IMR-90 (cell line): ENCODE data around the gene SLC33A1. TPM values are rescaled to one million over a fixed set of nuclear protein-coding genes. Genes with fewer than 3 reads are reported as not detected.
"Not testable (repeated sequence)": the region's sequence is repeated elsewhere in the genome, so short reads cannot be mapped to it uniquely, and the experiment has no call there.

Experiments
- ATAC-seq: fragments of 200-7000 bp; cut with Tn5 transposase; 2 replicates; pipeline ENCODE4 v1.9.1; 2020; ENCODE audit warnings: low read depth, mild to moderate bottlenecking, moderate library complexity
- BruUV-seq: library from RNA; stranded (reverse); fragments of 400-500 nt; replicated peaks from 2 replicates; lab custom pipeline; 2021; lab: Mats Ljungman, UMichigan
- CTCF ChIA-PET: fragments of 300-600 bp; formaldehyde crosslinking; extraction: SDS; loops from one replicate; lab custom pipeline; 2021; ENCODE audit warnings: antibody characterized with exemption; lab: Yijun Ruan, JAX
- POLR2A ChIA-PET: fragments of 300-600 bp; sonication (Branson Sonifier 250); formaldehyde crosslinking; loops from one replicate; lab custom pipeline; 2022; ENCODE audit warnings: antibody characterized with exemption; ENCODE audit not compliant: unreplicated experiment; lab: Charles Lee
- DNase-seq: peaks from one replicate; pipeline ENCODE4 v3.0.0; 2013
- H2AFZ ChIP-seq: replicated peaks from 2 replicates; pipeline ENCODE3; 2013; ENCODE audit warnings: low read length, mild to moderate bottlenecking; ENCODE audit not compliant: poor library complexity
- H2AK5ac ChIP-seq: 2 replicates; pipeline ENCODE4 v1.6.1; 2013; ENCODE audit warnings: low read depth, low read length, inconsistent platforms
- H2AK9ac ChIP-seq: replicated peaks from 2 replicates; pipeline ENCODE3; 2013; ENCODE audit warnings: mild to moderate bottlenecking, low read depth, low read length, moderate library complexity; ENCODE audit not compliant: poor library complexity
- H2BK120ac ChIP-seq: 2 replicates; pipeline ENCODE4 v1.6.1; 2013; ENCODE audit warnings: low read depth, low read length, inconsistent platforms
- H2BK15ac ChIP-seq: 3 replicates; pipeline ENCODE4 v1.6.1; 2013; ENCODE audit warnings: low read depth, low read length, inconsistent platforms
- H2BK20ac ChIP-seq: 2 replicates; pipeline ENCODE4 v1.6.1; 2013; ENCODE audit warnings: low read depth, mild to moderate bottlenecking, inconsistent platforms, low read length, moderate library complexity
- H2BK5ac ChIP-seq: 2 replicates; pipeline ENCODE4 v1.6.1; 2013; ENCODE audit warnings: mild to moderate bottlenecking, low read depth, low read length, inconsistent platforms; ENCODE audit not compliant: poor library complexity, severe bottlenecking
- H3K14ac ChIP-seq: replicated peaks from 2 replicates; pipeline ENCODE4 v1.6.1; 2013; ENCODE audit warnings: low read depth, low read length, inconsistent platforms
- H3K18ac ChIP-seq: 2 replicates; pipeline ENCODE4 v1.6.1; 2013; ENCODE audit warnings: low read depth, low read length, control low read depth
- H3K23ac ChIP-seq: 2 replicates; pipeline ENCODE4 v1.6.1; 2013; ENCODE audit warnings: low read depth, low read length, inconsistent platforms
- H3K27ac ChIP-seq: 2 replicates; pipeline ENCODE4 v1.5.1; 2013; ENCODE audit warnings: mild to moderate bottlenecking, control low read depth, low read length; ENCODE audit not compliant: insufficient read depth
- H3K27me3 ChIP-seq: 2 replicates; pipeline ENCODE4 v1.6.1; 2013; ENCODE audit warnings: low read length; ENCODE audit not compliant: control insufficient read depth, insufficient read depth
- H3K36me3 ChIP-seq: 2 replicates; pipeline ENCODE4 v1.6.1; 2013; ENCODE audit warnings: low read length, mixed read lengths; ENCODE audit not compliant: control insufficient read depth, insufficient read depth
- H3K4ac ChIP-seq: 2 replicates; pipeline ENCODE4 v1.6.1; 2013; ENCODE audit warnings: low read depth, low read length, inconsistent platforms
- H3K4me1 ChIP-seq: 2 replicates; pipeline ENCODE4 v1.6.1; 2013; ENCODE audit warnings: low read length, mixed read lengths; ENCODE audit not compliant: control insufficient read depth, insufficient read depth
- H3K4me2 ChIP-seq: 2 replicates; pipeline ENCODE4 v1.6.1; 2013; ENCODE audit warnings: low read depth, mild to moderate bottlenecking, control low read depth, low read length, moderate library complexity
- H3K4me3 ChIP-seq: 2 replicates; pipeline ENCODE4 v1.5.1; 2013; ENCODE audit warnings: low read depth, mild to moderate bottlenecking, control low read depth, low read length, moderate library complexity; ENCODE audit not compliant: insufficient read depth
- H3K56ac ChIP-seq: 2 replicates; pipeline ENCODE4 v1.6.1; 2013; ENCODE audit warnings: low read length, inconsistent platforms; ENCODE audit not compliant: insufficient read depth; ENCODE audit errors: extremely low read depth
- H3K79me1 ChIP-seq, 2 experiments: 2 replicates each; pipeline ENCODE4 v1.6.1; 2013; ENCODE audit warnings: low read length in 2 of 2, inconsistent platforms in 1 of 2, low read depth in 1 of 2
- H3K9ac ChIP-seq: 2 replicates; pipeline ENCODE4 v1.6.1; 2013; ENCODE audit warnings: low read depth, low read length, control low read depth
- H3K9me1 ChIP-seq: 2 replicates; pipeline ENCODE4 v1.6.1; 2013; ENCODE audit warnings: low read length, inconsistent platforms; ENCODE audit not compliant: insufficient read depth
- H3K9me3 ChIP-seq: 2 replicates; pipeline ENCODE4 v1.6.1; 2013; ENCODE audit warnings: low read length; ENCODE audit not compliant: control insufficient read depth, insufficient read depth
- H4K20me1 ChIP-seq: 2 replicates; pipeline ENCODE4 v1.6.1; 2013; ENCODE audit warnings: low read length, inconsistent platforms; ENCODE audit not compliant: insufficient read depth
- H4K5ac ChIP-seq: 2 replicates; pipeline ENCODE4 v1.6.1; 2013; ENCODE audit warnings: mild to moderate bottlenecking, low read depth, low read length, control low read depth
- H4K8ac ChIP-seq, 2 experiments: 2 replicates each; pipeline ENCODE4 v1.6.1; 2013; ENCODE audit warnings: low read depth in 2 of 2, low read length in 2 of 2, control low read depth in 1 of 2, inconsistent platforms in 1 of 2
- H4K91ac ChIP-seq: 2 replicates; pipeline ENCODE4 v1.6.1; 2013; ENCODE audit warnings: low read depth, low read length, inconsistent platforms; ENCODE audit not compliant: insufficient read depth
- BHLHE40 ChIP-seq: fragments of 150-350 bp; IDR thresholded peaks from 2 replicates; pipeline ENCODE4 v1.6.1; 2016; ENCODE audit warnings: mild to moderate bottlenecking, low read depth, low read length
- CEBPB ChIP-seq: IDR thresholded peaks from 2 replicates; pipeline ENCODE4 v1.6.1; 2012; ENCODE audit warnings: low read depth, low read length, improper control_type of control experiment
- FOS ChIP-seq: fragments of 150-350 bp; IDR thresholded peaks from 2 replicates; pipeline ENCODE4 v1.6.1; 2016; ENCODE audit warnings: low read depth, low read length
- MAFK ChIP-seq: IDR thresholded peaks from 2 replicates; pipeline ENCODE4 v1.6.1; 2012; ENCODE audit warnings: low read depth, low read length, improper control_type of control experiment
- MAZ ChIP-seq: IDR thresholded peaks from 2 replicates; pipeline ENCODE4 v1.6.1; 2012; ENCODE audit warnings: low read depth, mild to moderate bottlenecking, low read length, improper control_type of control experiment, moderate library complexity, borderline replicate concordance
- MXI1 ChIP-seq: IDR thresholded peaks from 2 replicates; pipeline ENCODE4 v1.6.1; 2012; ENCODE audit warnings: low read depth, mild to moderate bottlenecking, low read length, moderate library complexity, borderline replicate concordance
- POLR2A ChIP-seq: IDR thresholded peaks from 2 replicates; pipeline ENCODE4 v1.6.1; 2012; ENCODE audit warnings: mild to moderate bottlenecking, low read depth, low read length
- RFX5 ChIP-seq: IDR thresholded peaks from 2 replicates; pipeline ENCODE4 v1.8.0; 2012; ENCODE audit warnings: low read depth, mild to moderate bottlenecking, low read length, moderate library complexity
- SMC3 ChIP-seq: fragments of 150-350 bp; IDR thresholded peaks from 2 replicates; pipeline ENCODE4 v1.6.1; 2016; ENCODE audit warnings: low read depth, mild to moderate bottlenecking, antibody characterized with exemption, low read length, moderate library complexity
- WGBS, 2 experiments: methylation state at CpG; one replicate each; pipeline versions ENCODE4 v1.1.5 to v1.1.7; 2013; ENCODE audit warnings: missing lambda C conversion rate in 2 of 2; ENCODE audit not compliant: insufficient read length in 1 of 2; ENCODE audit errors: extremely low coverage in 2 of 2; 5-methylcytosine and 5-hydroxymethylcytosine counted together
- dilution Hi-C: fragments of 300-500 bp; cut with HindIII; formaldehyde crosslinking; loops from one replicate; pipeline ENCODE4 v1.14.3; 2018; ENCODE audit warnings: low sequenced_read_pairs; ENCODE audit not compliant: unreplicated experiment
- in situ Hi-C: fragments of 300-500 bp; cut with MboI; formaldehyde crosslinking; loops from 3 replicates; pipeline ENCODE4 v1.14.3; 2019; ENCODE audit warnings: low sequenced_read_pairs, inconsistent platforms, mixed read lengths
- intact Hi-C: fragments of 100-400 bp; cut with micrococcal nuclease; formaldehyde crosslinking; loops from 2 replicates; pipeline ENCODE4 v1.10.0; 2022
- polyA plus RNA-seq, 3 experiments: library from polyadenylated mRNA; depleted of rRNA; stranded (reverse); fragments of >200 nt; gene quantifications; 2 replicates each; pipeline ENCODE4 v1.2.3, GENCODE V29; 2012; ENCODE audit warnings: low replicate concordance in 1 of 3
- total RNA-seq: library from RNA; depleted of rRNA; stranded (reverse); fragments of >200 nt; gene quantifications from 2 replicates; pipeline ENCODE4 v1.2.3, GENCODE V29; 2012

The SLC33A1 gene
- total and polyA plus RNA-seq, 2 of the 4 experiments (the other 2 are of a cell fraction): 12.9 to 32.4 TPM

- Histone ChIP-seq H3K9ac (no peak overlapping the region), H3K27ac (no peak overlapping the region), H2AK9ac (no peak overlapping the region), H3K4ac (no peak overlapping the region), H3K4me1 (no peaks in the 10 kb centered on the region), H3K36me3 (peaks cover 3% of the 10 kb centered on the region; the same call in 1 of the 2 replicates), H2BK120ac (no peak overlapping the region), H3K56ac (no peak overlapping the region), H2BK15ac (no peak overlapping the region), H3K79me1 (peaks cover 4 to 8% of the 10 kb centered on the region in 2 experiments; a peak in 2 of 4 replicates), H3K14ac (no peak overlapping the region), H3K23ac (no peak overlapping the region), H3K4me2 (no peak overlapping the region), H4K91ac (no peak overlapping the region), H3K4me3 (no peak overlapping the region), H3K9me1 (no peaks in the 10 kb centered on the region), H2AFZ (no peak overlapping the region), H4K20me1 (no peaks in the 10 kb centered on the region), H3K18ac (no peak overlapping the region), H2BK5ac (no peak overlapping the region), H2AK5ac (no peak overlapping the region), H2BK20ac (no peak overlapping the region), H3K9me3 (no peaks in the 10 kb centered on the region), H3K27me3 (no peaks in the 10 kb centered on the region), H4K5ac (no peak overlapping the region), H4K8ac (no peak overlapping the region)
- ATAC-seq: no peak
- ChIA-PET POLR2A (no interaction called here), CTCF (interaction anchor here (1.0 kb wide), 1 partner anchor 124 kb away, joined by 3 read pairs; no protein-coding TSS in a partner anchor)
- intact Hi-C loops: no loop called here
- DNase-seq: no peak
- no TSS peak for BruUV-seq
- WGBS, 2 experiments: 100% methylated on average over 3 of the region's 9 CpGs; no CpG with 5 or more reads in 1 of the 2 experiments
- in situ Hi-C loops: no loop called here
- TF ChIP-seq SMC3 (no peak), POLR2A (no peak), MAZ (no peak), BHLHE40 (no peak), FOS (no peak), RFX5 (no peak), MXI1 (no peak), MAFK (no peak), CEBPB (no peak)
- dilution Hi-C loops: no loop called here
Measured at GRCh38 chr3:155835341-155836071, 18.7 kb downstream of the SLC33A1 start.

- H3K56ac ChIP-seq, H2BK20ac ChIP-seq, H3K27me3 ChIP-seq, H3K4ac ChIP-seq, H4K5ac ChIP-seq, H3K36me3 ChIP-seq, H3K79me1 ChIP-seq, H3K27ac ChIP-seq, dilution Hi-C loops, H3K9me3 ChIP-seq, H3K9ac ChIP-seq, H3K9me1 ChIP-seq, in situ Hi-C loops, H2AK9ac ChIP-seq, H2BK120ac ChIP-seq, H3K14ac ChIP-seq, H3K18ac ChIP-seq, H3K23ac ChIP-seq, H4K8ac ChIP-seq, DNase-seq, H2BK15ac ChIP-seq, ATAC-seq, H3K4me2 ChIP-seq, H2AFZ ChIP-seq, H2BK5ac ChIP-seq, H4K91ac ChIP-seq, H2AK5ac ChIP-seq, H3K4me3 ChIP-seq, intact Hi-C loops, H4K20me1 ChIP-seq, BruUV-seq, H3K4me1 ChIP-seq: not testable (repeated sequence)
- ChIA-PET POLR2A (interaction anchor here (0.6 kb wide), 1 partner anchor 9 kb away, joined by 3 read pairs; no protein-coding TSS in a partner anchor), CTCF (interaction anchor here (0.9 kb wide), 1 partner anchor 8 kb away, joined by 3 read pairs; no protein-coding TSS in a partner anchor)
- 100% methylated on average over 1 of the region's 13 CpGs; no CpG with 5 or more reads in 1 of the 2 experiments for WGBS, 2 experiments
Measured at GRCh38 chr3:155828490-155829098, 25.6 kb downstream of the SLC33A1 start.
